GM12801 (cell line): ENCODE data around the gene PIM1.

Experiments used
- TF ChIP-seq, protein P1 (sequence below): IDR thresholded peaks from one replicate; pipeline ENCODE4 v1.5.1; 2011; ENCODE audit warnings: control low read depth; ENCODE audit not compliant: insufficient read length; ENCODE audit errors: extremely low read depth

The PIM1 gene

GRCh38 chr6:37170273-37171200, 585 bp downstream of the PIM1 start:
- TF ChIP-seq, protein P1, sequence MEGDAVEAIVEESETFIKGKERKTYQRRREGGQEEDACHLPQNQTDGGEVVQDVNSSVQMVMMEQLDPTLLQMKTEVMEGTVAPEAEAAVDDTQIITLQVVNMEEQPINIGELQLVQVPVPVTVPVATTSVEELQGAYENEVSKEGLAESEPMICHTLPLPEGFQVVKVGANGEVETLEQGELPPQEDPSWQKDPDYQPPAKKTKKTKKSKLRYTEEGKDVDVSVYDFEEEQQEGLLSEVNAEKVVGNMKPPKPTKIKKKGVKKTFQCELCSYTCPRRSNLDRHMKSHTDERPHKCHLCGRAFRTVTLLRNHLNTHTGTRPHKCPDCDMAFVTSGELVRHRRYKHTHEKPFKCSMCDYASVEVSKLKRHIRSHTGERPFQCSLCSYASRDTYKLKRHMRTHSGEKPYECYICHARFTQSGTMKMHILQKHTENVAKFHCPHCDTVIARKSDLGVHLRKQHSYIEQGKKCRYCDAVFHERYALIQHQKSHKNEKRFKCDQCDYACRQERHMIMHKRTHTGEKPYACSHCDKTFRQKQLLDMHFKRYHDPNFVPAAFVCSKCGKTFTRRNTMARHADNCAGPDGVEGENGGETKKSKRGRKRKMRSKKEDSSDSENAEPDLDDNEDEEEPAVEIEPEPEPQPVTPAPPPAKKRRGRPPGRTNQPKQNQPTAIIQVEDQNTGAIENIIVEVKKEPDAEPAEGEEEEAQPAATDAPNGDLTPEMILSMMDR, result no peak

DNA sequence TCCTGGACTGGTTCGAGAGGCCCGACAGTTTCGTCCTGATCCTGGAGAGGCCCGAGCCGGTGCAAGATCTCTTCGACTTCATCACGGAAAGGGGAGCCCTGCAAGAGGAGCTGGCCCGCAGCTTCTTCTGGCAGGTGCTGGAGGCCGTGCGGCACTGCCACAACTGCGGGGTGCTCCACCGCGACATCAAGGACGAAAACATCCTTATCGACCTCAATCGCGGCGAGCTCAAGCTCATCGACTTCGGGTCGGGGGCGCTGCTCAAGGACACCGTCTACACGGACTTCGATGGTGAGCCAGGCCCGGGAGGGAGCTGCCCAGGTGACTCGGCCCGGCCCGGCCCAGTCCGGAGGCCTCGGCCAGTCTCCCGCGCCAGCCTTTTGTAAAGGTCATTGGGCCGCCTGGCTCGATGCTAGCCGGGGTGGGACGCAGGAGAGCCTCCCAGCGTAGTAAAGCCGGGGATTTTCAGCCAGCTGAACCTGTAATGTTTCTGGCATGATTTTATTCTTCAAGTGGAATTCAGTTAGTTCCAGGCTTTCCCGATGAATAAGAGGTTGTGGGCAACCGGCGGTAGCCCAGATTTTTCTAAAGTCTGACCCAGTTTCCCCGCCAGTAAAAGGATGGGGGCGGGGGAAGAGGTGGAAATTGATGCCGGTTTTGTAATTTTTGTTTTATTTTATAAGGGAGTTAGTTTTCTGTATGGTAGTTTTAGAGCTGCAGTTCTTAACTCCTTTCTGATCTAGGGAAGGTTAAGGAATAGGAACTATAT, 1.4 kb downstream of the PIM1 start:
- TF ChIP-seq, protein P1, result no peak

DNA sequence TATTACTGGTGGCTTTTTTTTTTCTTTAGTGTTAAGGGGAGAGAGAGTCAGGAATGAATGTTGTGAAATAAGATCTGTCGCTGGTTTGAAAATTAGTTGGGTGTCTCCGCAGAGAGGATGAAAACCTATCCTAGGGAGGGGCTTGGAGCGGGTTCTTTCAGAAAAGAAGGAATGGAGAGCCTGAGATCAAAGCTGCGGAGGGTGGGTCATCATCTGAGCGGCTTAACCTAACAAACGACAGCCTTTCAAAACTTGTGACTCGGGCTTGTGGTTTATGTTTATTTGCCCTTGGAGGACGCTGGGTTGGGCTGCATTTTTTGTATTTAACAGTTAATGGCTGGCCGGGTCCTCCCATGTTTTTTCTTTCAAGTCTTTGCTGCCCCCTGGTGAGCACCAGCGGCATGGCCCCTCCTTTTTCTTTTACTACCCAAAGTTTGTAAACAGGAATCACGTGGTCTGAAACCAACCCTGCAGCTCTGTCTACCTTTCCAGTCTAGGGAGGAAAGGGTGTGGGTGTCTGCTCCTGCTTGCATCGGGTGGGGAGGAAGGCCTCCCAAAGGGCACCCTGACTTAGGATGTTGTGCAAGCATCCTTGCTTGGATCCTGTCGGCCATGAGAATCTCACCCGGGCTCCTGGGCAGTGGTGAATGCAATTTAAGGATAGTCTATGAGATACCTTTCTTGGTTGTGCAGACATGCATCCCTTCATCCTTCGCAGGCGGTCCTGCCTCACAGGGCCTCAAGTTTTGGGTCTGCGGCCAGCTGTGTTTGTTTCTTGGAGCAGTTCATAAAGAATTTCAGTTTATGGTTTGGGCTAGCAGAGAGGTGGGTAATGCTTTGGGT, 2.2 kb downstream of the PIM1 start:
- TF ChIP-seq, protein P1, result no peak

GRCh38 chr6:37172912-37173492, 3.0 kb downstream of the PIM1 start:
- TF ChIP-seq, protein P1, result no peak

DNA sequence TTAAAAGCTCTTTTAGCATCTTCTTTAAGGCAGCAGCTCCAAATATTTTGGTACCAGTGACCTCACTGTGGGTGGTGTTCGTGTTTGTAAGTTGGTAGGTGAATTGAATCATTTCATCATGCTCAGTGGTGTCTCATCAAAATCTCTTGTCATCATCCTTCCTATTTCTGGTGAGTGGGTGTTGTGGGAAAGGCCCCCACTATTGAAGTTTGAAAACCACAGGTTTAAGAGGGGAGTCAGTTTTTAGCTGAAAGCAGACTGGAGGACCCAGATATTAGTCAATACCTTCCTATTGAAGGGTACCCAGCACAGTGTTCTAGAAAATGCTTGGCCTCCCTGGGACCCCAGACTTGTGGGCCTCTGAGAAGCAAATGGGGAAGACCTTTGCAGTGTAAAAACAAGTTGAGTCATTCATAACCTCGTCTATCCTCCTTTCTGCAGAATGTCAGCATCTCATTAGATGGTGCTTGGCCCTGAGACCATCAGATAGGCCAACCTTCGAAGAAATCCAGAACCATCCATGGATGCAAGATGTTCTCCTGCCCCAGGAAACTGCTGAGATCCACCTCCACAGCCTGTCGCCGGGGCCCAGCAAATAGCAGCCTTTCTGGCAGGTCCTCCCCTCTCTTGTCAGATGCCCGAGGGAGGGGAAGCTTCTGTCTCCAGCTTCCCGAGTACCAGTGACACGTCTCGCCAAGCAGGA, 3.7 kb downstream of the PIM1 start:
- TF ChIP-seq, protein P1, result no peak

- TF ChIP-seq, protein P1, result no peak
Measured at GRCh38 chr6:37174196-37174514, 4.2 kb downstream of the PIM1 start.
